CD14-positive monocyte (primary cell): Measurements from ENCODE around the gene IDNK. TPM values are rescaled to one million over a fixed set of nuclear protein-coding genes. Genes with fewer than 3 reads are reported as not detected.

Experiments used
- DNase-seq, 3 donors: peaks; one replicate each; pipeline ENCODE4 v3.0.0-alpha.2; 2011 to 2022
- H2AFZ ChIP-seq: 2 replicates; pipeline ENCODE4 v1.6.0; 2012; ENCODE audit warnings: mild to moderate bottlenecking, low read depth, low read length, inconsistent platforms; ENCODE audit not compliant: insufficient read depth, poor library complexity, severe bottlenecking
- H3K27ac ChIP-seq, 2 donors: 1 replicate in 1 of 2; 2 replicates in 1 of 2; pipeline ENCODE4 v1.5.1; 2012 to 2013; ENCODE audit warnings: low read length in 2 of 2, control low read depth in 1 of 2, inconsistent platforms in 1 of 2, low read depth in 1 of 2, mild to moderate bottlenecking in 1 of 2
- H3K27me3 ChIP-seq, 2 donors: one replicate each; pipeline versions ENCODE4 v1.6.0 to v1.6.1; 2011 to 2013; ENCODE audit warnings: low read length in 2 of 2; ENCODE audit not compliant: control insufficient read depth in 2 of 2, insufficient read depth in 2 of 2
- H3K36me3 ChIP-seq, 2 donors: replicated peaks in 1 of 2; 1 replicate in 1 of 2; 2 replicates in 1 of 2; pipeline versions ENCODE4 v1.5.1 to v1.6.1; 2012 to 2013; ENCODE audit warnings: low read length in 2 of 2, control low read depth in 1 of 2, inconsistent platforms in 1 of 2, mild to moderate bottlenecking in 1 of 2; ENCODE audit not compliant: insufficient read depth in 2 of 2, control insufficient read depth in 1 of 2
- H3K4me1 ChIP-seq, 2 donors: 1 replicate in 1 of 2; 2 replicates in 1 of 2; pipeline versions ENCODE4 v1.5.1 to v1.6.1; 2012 to 2013; ENCODE audit warnings: low read length in 2 of 2, control low read depth in 1 of 2, inconsistent platforms in 1 of 2, mild to moderate bottlenecking in 1 of 2, moderate library complexity in 1 of 2; ENCODE audit not compliant: insufficient read depth in 2 of 2, control insufficient read depth in 1 of 2
- H3K4me2 ChIP-seq: replicated peaks from 2 replicates; pipeline ENCODE3; 2012; ENCODE audit warnings: low read length, moderate library complexity, mild to moderate bottlenecking; ENCODE audit not compliant: poor library complexity, severe bottlenecking; ENCODE audit errors: extremely low read depth
- H3K4me3 ChIP-seq, 3 experiments: fragments of 200-600 bp in 1 of 3; sonication (generic) in 1 of 3; replicated peaks in 1 of 3; 1 replicate in 2 of 3; 2 replicates in 1 of 3; pipeline ENCODE4 v1.5.1; 2011 to 2013; ENCODE audit warnings: low read length in 3 of 3, mild to moderate bottlenecking in 3 of 3, control low read depth in 2 of 3, low read depth in 2 of 3, inconsistent platforms in 1 of 3, moderate library complexity in 1 of 3
- H3K79me2 ChIP-seq: 2 replicates; pipeline ENCODE4 v1.6.0; 2012; ENCODE audit warnings: mild to moderate bottlenecking, control low read depth, inconsistent platforms, low read length, moderate library complexity; ENCODE audit not compliant: insufficient read depth
- H3K9ac ChIP-seq: 2 replicates; pipeline ENCODE4 v1.6.0; 2017; ENCODE audit warnings: low read length, mild to moderate bottlenecking; ENCODE audit not compliant: insufficient read depth, poor library complexity, severe bottlenecking
- H3K9me3 ChIP-seq, 2 donors: replicated peaks in 1 of 2; 1 replicate in 1 of 2; 2 replicates in 1 of 2; pipeline versions ENCODE4 v1.5.1 to v1.6.1; 2012 to 2013; ENCODE audit warnings: low read length in 2 of 2, control low read depth in 1 of 2; ENCODE audit not compliant: control insufficient read depth in 1 of 2, insufficient read depth in 1 of 2
- H4K20me1 ChIP-seq: 2 replicates; pipeline ENCODE4 v1.6.0; 2012; ENCODE audit warnings: mild to moderate bottlenecking, low read length, control low read depth, moderate library complexity; ENCODE audit not compliant: insufficient read depth
- H3K27ac Mint-ChIP-seq, 7 donors: one replicate each; pipeline ENCODE4 v1.8.0; 2020; ENCODE audit warnings: mild to moderate bottlenecking in 7 of 7, mixed read lengths in 7 of 7, moderate library complexity in 6 of 7, inconsistent platforms in 2 of 7
- H3K27me3 Mint-ChIP-seq, 3 donors: one replicate each; pipeline ENCODE4 v1.8.0; 2021 to 2022; ENCODE audit warnings: low read depth in 3 of 3, mild to moderate bottlenecking in 3 of 3, mixed read lengths in 3 of 3, moderate library complexity in 3 of 3, inconsistent platforms in 1 of 3
- H3K36me3 Mint-ChIP-seq, 2 donors: one replicate each; pipeline ENCODE4 v1.8.0; 2020; ENCODE audit warnings: mixed read lengths in 2 of 2, inconsistent platforms in 1 of 2, mild to moderate bottlenecking in 1 of 2
- H3K4me1 Mint-ChIP-seq: one replicate; pipeline ENCODE4 v1.8.0; 2020; ENCODE audit warnings: mild to moderate bottlenecking, mixed read lengths
- H3K4me3 Mint-ChIP-seq, 2 donors: one replicate each; pipeline ENCODE4 v1.8.0; 2020; ENCODE audit warnings: mild to moderate bottlenecking in 2 of 2, mixed read lengths in 2 of 2, moderate library complexity in 1 of 2
- H3K9me3 Mint-ChIP-seq, 7 donors: one replicate each; pipeline ENCODE4 v1.8.0; 2020 to 2022; ENCODE audit warnings: mixed read lengths in 7 of 7, mild to moderate bottlenecking in 6 of 7, moderate library complexity in 6 of 7, inconsistent platforms in 2 of 7
- WGBS: methylation state at CpG from one replicate; pipeline ENCODE4 v1.1.5; 2013; ENCODE audit warnings: missing lambda C conversion rate; ENCODE audit not compliant: insufficient coverage; 5-methylcytosine and 5-hydroxymethylcytosine counted together
- intact Hi-C, 2 donors: fragments of 100-400 bp; cut with micrococcal nuclease; formaldehyde crosslinking; loops; one replicate each; pipeline versions ENCODE4 v1.15.0 to v1.15.1; 2023
- polyA plus RNA-seq, 3 donors: library from polyadenylated mRNA; depleted of rRNA in 1 of 3; unstranded in 2 of 3; stranded (reverse) in 1 of 3; fragments of 300-500 nt in 2 of 3; fragments of >200 nt in 1 of 3; fragmentation: Illumina TruSeq in 2 of 3; gene quantifications; 1 replicate in 2 of 3; 2 replicates in 1 of 3; pipeline ENCODE4 v1.2.3, GENCODE V29; 2012 to 2021
- TF ChIP-seq, protein P1 (sequence below): fragments of 200-600 bp; IDR thresholded peaks from one replicate; pipeline ENCODE4 v1.8.0; 2022; ENCODE audit warnings: antibody characterized with exemption, mild to moderate bottlenecking

The IDNK gene
- polyA plus RNA-seq, 3 donors, result 5.6 to 13.3 (median 10.6) TPM

DNA sequence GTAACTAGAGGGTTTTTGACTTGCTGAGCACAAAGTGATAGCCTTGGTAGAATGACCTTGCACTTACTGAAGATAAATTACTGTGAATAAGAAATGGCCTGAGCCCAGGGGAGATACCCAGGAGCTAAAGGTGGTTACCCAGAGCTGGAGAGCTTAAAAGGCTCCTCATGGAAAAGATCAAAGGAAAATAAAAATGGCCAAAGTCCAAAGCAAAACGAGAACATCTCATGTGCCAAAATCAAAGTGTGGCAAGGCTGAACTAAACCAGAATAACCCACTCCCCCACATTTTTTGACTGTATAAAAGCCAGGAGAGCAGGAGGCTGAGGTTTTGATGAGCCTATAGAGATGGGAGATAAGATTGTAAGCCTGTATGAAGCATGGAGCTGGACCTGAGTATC is 14.4 kb downstream of the IDNK start:
- Mint-ChIP-seq H3K4me1 (no peaks in the 10 kb centered on the region), H3K27ac (peak overlapping the region in 1 of 7 donors; percentile 17), H3K36me3 (peaks cover 0 to 4% of the 10 kb centered on the region in 2 donors), H3K4me3 (no peak overlapping the region), H3K27me3 (no peaks in the 10 kb centered on the region), H3K9me3 (peaks cover 0 to 3% (median 0%) of the 10 kb centered on the region in 7 donors)
- Histone ChIP-seq H3K27ac (no peak overlapping the region), H3K9me3 (no peaks in the 10 kb centered on the region), H3K79me2 (no peaks in the 10 kb centered on the region), H2AFZ (no peak overlapping the region), H3K4me2 (no peak overlapping the region), H3K4me3 (no peak overlapping the region), H3K4me1 (no peaks in the 10 kb centered on the region), H3K9ac (no peak overlapping the region), H4K20me1 (no peaks in the 10 kb centered on the region), H3K36me3 (no peaks in the 10 kb centered on the region), H3K27me3 (no peaks in the 10 kb centered on the region)
- DNase-seq, result no peak
- intact Hi-C loops, result no loop called here
- TF ChIP-seq, protein P1, sequence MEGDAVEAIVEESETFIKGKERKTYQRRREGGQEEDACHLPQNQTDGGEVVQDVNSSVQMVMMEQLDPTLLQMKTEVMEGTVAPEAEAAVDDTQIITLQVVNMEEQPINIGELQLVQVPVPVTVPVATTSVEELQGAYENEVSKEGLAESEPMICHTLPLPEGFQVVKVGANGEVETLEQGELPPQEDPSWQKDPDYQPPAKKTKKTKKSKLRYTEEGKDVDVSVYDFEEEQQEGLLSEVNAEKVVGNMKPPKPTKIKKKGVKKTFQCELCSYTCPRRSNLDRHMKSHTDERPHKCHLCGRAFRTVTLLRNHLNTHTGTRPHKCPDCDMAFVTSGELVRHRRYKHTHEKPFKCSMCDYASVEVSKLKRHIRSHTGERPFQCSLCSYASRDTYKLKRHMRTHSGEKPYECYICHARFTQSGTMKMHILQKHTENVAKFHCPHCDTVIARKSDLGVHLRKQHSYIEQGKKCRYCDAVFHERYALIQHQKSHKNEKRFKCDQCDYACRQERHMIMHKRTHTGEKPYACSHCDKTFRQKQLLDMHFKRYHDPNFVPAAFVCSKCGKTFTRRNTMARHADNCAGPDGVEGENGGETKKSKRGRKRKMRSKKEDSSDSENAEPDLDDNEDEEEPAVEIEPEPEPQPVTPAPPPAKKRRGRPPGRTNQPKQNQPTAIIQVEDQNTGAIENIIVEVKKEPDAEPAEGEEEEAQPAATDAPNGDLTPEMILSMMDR, result no peak
- no CpG with 5 or more reads among the region's 1 CpG for WGBS

- Histone ChIP-seq H3K4me1 (no peaks in the 10 kb centered on the region), H3K27ac (no peak overlapping the region), H3K4me2 (no peak overlapping the region), H3K36me3 (no peaks in the 10 kb centered on the region), H3K79me2 (no peaks in the 10 kb centered on the region), H2AFZ (no peak overlapping the region), H3K9ac (no peak overlapping the region), H3K27me3 (no peaks in the 10 kb centered on the region), H3K4me3 (no peak overlapping the region), H4K20me1 (no peaks in the 10 kb centered on the region), H3K9me3 (no peaks in the 10 kb centered on the region)
- H3K9me3 Mint-ChIP-seq, result peaks cover 0 to 1% (median 0%) of the 10 kb centered on the region in 7 donors
- DNase-seq, result no peak
- no peak overlapping the region for H3K4me3 Mint-ChIP-seq
- no peaks in the 10 kb centered on the region for H3K4me1 Mint-ChIP-seq
- peaks cover 6 to 12% of the 10 kb centered on the region in 2 donors for H3K36me3 Mint-ChIP-seq
- intact Hi-C loops, result no loop called here
- 80% methylated on average over 1 of the region's 1 CpG for WGBS
- H3K27ac Mint-ChIP-seq, result no peak overlapping the region
- TF ChIP-seq, protein P1, result no peak
- no peaks in the 10 kb centered on the region for H3K27me3 Mint-ChIP-seq
Observed at GRCh38 chr9:83639266-83639665, 16.3 kb downstream of the IDNK start.
